Prostate gland (tissue), 2 donors: Measurements from ENCODE around the gene CSPG4. TPM values are rescaled to one million over a fixed set of nuclear protein-coding genes. Genes with fewer than 3 reads are reported as not detected.

ENCODE experiments used
- DNase-seq: peaks from one replicate; pipeline ENCODE4 v3.0.0-alpha.2; 2019; ENCODE audit warnings: low spot score
- H3K27ac ChIP-seq, 2 donors: fragments of 200-600 bp; sonication (generic); 2 replicates each; pipeline ENCODE4 v1.5.1; 2017 to 2019
- H3K27me3 ChIP-seq: fragments of 200-600 bp; sonication (generic); replicated peaks from 2 replicates; pipeline ENCODE4 v1.5.1; 2019; ENCODE audit not compliant: insufficient read depth
- H3K36me3 ChIP-seq, 2 donors: fragments of 200-600 bp; sonication (generic); 1 replicate in 1 of 2; 2 replicates in 1 of 2; pipeline versions ENCODE4 v1.5.1 to v1.8.1; 2017 to 2019
- H3K4me1 ChIP-seq: fragments of 200-600 bp; sonication (generic); replicated peaks from 2 replicates; pipeline ENCODE4 v1.5.1; 2019
- H3K4me3 ChIP-seq, 2 donors: fragments of 200-600 bp; sonication (generic); 2 replicates each; pipeline ENCODE4 v1.5.1; 2017 to 2019
- H3K9me3 ChIP-seq: fragments of 200-600 bp; sonication (generic); 2 replicates; pipeline ENCODE4 v1.5.1; 2017
- POLR2A ChIP-seq: fragments of 450-650 bp; IDR thresholded peaks from one replicate; pipeline ENCODE4 v1.6.1; 2016; ENCODE audit warnings: antibody characterized with exemption, mild to moderate bottlenecking
- POLR2AphosphoS5 ChIP-seq: sonication (generic); formaldehyde crosslinking; IDR thresholded peaks from one replicate; pipeline ENCODE4 v1.6.1; 2017; ENCODE audit warnings: antibody characterized with exemption
- WGBS: methylation state at CpG from one replicate; pipeline ENCODE4 v1.1.5; 2018; 5-methylcytosine and 5-hydroxymethylcytosine counted together
- intact Hi-C: fragments of 100-400 bp; cut with DNase I; formaldehyde crosslinking; loops from one replicate; pipeline ENCODE4 v1.14.2; 2022
- total RNA-seq, 2 donors: library from RNA; depleted of rRNA; stranded (reverse); fragments of >200 nt; gene quantifications; one replicate each; pipeline ENCODE4 v1.1.0, GENCODE V29; 2016
- TF ChIP-seq, protein P1 (sequence below), 4 experiments: fragments of 200-600 bp in 2 of 4; fragments of 450-650 bp in 2 of 4; sonication (generic) in 2 of 4; IDR thresholded peaks; 1 replicate in 3 of 4; 2 replicates in 1 of 4; pipeline ENCODE4 v1.5.1; 2016 to 2019; ENCODE audit warnings: antibody characterized with exemption in 4 of 4, mild to moderate bottlenecking in 2 of 4, moderate library complexity in 2 of 4

Gene CSPG4
- total RNA-seq, 2 donors from 2014 or later = 14.3 to 29.4 TPM

DNA sequence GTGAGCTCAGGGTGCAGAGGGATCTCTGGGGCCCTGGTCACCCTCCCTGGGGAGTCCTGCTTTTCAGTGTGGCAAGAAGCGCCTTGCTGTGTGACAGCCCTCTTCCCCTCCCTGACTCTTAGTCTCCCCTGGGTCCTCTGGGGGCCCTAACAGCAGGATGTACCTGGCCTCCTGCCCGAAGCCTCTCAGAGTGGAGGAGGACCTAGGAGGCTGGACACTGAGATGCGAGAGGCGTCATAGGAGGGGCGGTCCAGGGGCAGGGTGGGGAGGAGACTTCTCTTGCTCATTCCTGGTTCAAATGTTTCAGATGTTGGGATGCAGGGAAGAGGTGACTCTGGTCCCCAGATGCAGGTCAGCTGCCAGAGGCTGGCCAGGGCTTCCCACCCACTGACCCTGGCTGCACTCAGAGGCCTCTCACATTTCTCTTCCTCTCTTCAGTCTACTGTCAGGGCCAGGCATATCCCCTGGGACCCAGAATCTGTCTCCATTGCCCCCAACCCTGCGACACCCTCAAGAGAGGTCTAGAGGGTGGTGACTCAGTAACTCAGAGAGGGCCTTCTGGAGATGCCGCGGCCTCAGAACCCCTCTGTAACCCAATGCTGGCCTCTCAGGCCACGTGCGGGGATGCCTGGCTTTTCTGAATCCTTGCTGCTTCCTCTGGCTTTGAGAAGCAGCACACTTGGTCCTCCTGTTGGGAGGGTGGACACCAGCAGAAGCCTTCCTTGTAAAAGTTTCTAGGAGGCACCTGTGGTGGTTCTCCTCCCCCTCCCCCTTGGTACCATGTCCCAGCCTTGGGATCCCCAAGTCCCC is 39.0 kb downstream of the CSPG4 start:
- no peak for DNase-seq
- H3K9me3 ChIP-seq = no peaks in the 10 kb centered on the region
- TF ChIP-seq POLR2A (no peak), POLR2AphosphoS5 (no peak)
- TF ChIP-seq, protein P1, sequence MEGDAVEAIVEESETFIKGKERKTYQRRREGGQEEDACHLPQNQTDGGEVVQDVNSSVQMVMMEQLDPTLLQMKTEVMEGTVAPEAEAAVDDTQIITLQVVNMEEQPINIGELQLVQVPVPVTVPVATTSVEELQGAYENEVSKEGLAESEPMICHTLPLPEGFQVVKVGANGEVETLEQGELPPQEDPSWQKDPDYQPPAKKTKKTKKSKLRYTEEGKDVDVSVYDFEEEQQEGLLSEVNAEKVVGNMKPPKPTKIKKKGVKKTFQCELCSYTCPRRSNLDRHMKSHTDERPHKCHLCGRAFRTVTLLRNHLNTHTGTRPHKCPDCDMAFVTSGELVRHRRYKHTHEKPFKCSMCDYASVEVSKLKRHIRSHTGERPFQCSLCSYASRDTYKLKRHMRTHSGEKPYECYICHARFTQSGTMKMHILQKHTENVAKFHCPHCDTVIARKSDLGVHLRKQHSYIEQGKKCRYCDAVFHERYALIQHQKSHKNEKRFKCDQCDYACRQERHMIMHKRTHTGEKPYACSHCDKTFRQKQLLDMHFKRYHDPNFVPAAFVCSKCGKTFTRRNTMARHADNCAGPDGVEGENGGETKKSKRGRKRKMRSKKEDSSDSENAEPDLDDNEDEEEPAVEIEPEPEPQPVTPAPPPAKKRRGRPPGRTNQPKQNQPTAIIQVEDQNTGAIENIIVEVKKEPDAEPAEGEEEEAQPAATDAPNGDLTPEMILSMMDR (IDR thresholded peaks at IDR 0.05) = no peak
- H3K4me3 ChIP-seq = no peak overlapping the region
- 71% methylated on average over 10 of the region's 10 CpGs for WGBS
- intact Hi-C loops = loop anchor here (5.0 kb wide), 1 partner anchor 36 kb away; no protein-coding TSS in a partner anchor
- peak overlapping the region; percentile 51 to 60 for H3K27ac ChIP-seq
- peaks cover 6% of the 10 kb centered on the region for H3K4me1 ChIP-seq
- H3K36me3 ChIP-seq = no peaks in the 10 kb centered on the region
- H3K27me3 ChIP-seq = no peaks in the 10 kb centered on the region

DNA sequence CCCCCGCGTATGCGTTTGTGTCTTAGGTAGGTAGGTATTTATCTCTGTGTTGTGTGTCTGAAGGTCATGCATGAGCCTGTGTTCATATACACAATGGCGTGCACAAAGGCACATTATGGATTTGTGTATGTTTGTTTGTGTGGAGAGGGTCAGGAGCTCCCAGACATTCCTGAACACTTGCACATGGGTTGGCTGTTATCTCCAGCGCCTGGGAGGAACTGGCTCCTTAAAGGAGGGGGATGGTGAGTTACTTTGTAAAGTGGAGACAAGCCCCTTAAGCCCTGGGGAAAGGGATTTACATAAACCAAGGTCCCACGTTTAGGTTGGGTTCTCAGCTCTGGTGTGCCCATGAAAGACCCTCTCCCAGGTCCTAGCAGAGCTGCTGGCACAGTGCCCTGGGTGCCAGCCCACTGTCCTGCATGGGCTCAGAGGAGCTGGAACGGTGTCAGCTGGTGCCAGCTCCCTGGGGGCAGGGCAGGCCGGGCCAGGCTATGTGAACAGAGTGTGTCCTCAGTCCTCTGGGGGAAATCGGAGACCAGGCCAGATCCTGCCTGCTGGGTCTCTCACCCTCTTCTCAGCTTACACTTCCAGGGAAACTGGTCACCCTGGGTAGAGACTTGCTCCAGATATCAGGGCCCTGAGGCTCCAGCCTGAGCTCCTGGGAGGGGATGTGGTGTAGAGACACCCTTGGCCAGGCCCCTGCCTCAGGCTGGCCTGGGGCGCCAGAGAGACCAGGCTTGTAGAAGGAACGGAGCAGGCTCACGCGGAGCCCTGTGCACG is 39.8 kb downstream of the CSPG4 start:
- no peak overlapping the region for H3K4me3 ChIP-seq
- H3K36me3 ChIP-seq = no peaks in the 10 kb centered on the region
- intact Hi-C loops = loop anchor here (5.0 kb wide), 1 partner anchor 36 kb away; no protein-coding TSS in a partner anchor
- no peaks in the 10 kb centered on the region for H3K27me3 ChIP-seq
- DNase-seq = no peak
- no peaks in the 10 kb centered on the region for H3K9me3 ChIP-seq
- H3K4me1 ChIP-seq = peaks cover 6% of the 10 kb centered on the region
- peak overlapping the region; percentile 51 to 60 for H3K27ac ChIP-seq
- WGBS = 27% methylated on average over 14 of the region's 14 CpGs
- peak; percentile 30 for TF ChIP-seq POLR2AphosphoS5
- TF ChIP-seq, protein P1 (IDR thresholded peaks at IDR 0.05) = no peak

DNA sequence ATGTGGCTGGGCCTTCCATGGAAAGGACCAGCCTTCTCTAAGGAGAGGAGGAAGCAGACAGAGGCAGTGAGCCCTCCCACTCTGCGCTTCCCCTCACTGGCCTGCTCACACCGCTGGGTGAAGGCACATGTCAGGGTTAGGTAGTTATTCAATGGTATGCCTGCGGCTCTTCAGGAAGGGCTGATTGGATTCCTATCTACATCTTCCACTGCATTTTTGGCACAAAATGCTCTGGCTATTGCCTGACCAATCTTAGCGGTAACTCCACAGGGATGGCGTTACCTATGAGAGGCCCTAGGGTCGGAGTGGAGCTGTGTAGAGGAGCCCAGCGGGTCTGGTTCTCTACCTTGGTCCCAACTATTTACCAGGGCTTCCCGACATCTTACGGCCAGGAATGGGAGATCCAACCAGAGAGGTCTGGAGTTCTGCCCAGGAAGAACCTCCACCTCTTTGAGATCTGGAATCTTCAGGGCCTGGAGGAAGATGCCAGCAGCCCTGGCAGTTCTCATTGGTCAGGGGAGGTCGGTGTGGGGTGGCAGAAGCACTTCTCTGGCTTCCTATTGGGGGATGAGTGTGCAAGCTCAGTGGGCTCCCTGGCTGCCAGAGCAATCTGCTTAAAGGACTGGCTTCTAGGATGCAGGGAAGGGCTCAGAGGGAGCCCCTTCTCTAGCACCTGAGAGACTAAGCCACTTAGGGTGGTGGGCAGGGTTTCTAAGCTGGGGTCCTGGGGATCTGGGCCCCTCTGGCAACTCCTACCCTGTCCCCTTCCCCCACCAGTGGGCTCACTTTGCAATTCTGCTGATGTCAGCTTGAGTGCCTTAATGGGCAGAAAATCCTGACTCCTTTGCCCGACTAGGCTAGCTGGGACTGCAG is 40.7 kb downstream of the CSPG4 start:
- TF ChIP-seq POLR2AphosphoS5 = no peak
- TF ChIP-seq, protein P1 (IDR thresholded peaks at IDR 0.05) = no peak
- TF ChIP-seq POLR2A = no peak
- WGBS = 55% methylated on average over 11 of the region's 11 CpGs
- H3K27me3 ChIP-seq = no peaks in the 10 kb centered on the region
- no peak for DNase-seq
- no peaks in the 10 kb centered on the region for H3K36me3 ChIP-seq
- intact Hi-C loops = loop anchor here (5.0 kb wide), 1 partner anchor 35 kb away; no protein-coding TSS in a partner anchor
- peak overlapping the region in 1 of 2 donors; percentile 51 for H3K27ac ChIP-seq
- H3K4me1 ChIP-seq = peaks cover 6% of the 10 kb centered on the region
- no peak overlapping the region for H3K4me3 ChIP-seq
- H3K9me3 ChIP-seq = no peaks in the 10 kb centered on the region

DNA sequence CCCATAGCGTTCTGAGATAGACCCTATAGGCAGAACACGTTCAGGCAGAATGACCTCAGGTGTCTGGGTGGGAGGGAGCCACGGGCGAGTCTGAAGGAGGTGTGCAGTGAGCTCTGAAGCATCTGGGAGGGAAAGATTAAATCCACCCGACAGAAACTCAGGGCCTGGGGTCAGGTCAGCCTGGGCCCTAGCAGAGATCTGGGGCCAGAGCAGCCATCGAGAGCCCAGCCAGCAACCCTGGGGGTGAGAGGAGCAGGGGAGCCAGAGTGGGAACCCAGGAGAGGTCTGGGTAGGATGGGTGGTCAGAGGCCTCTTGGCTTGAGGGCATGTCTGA is 42.8 kb downstream of the CSPG4 start:
- no peak for DNase-seq
- TF ChIP-seq, protein P1 (IDR thresholded peaks at IDR 0.05) = no peak
- no peak for TF ChIP-seq POLR2A
- no peak for TF ChIP-seq POLR2AphosphoS5
- H3K27ac ChIP-seq = no peak overlapping the region
- H3K36me3 ChIP-seq = no peaks in the 10 kb centered on the region
- H3K4me3 ChIP-seq = no peak overlapping the region
- no peaks in the 10 kb centered on the region for H3K27me3 ChIP-seq
- peaks cover 6% of the 10 kb centered on the region for H3K4me1 ChIP-seq
- intact Hi-C loops = loop anchor here (5.0 kb wide), 1 partner anchor 33 kb away; no protein-coding TSS in a partner anchor
- H3K9me3 ChIP-seq = no peaks in the 10 kb centered on the region
- 69% methylated on average over 6 of the region's 6 CpGs for WGBS
